Motor neuron (in vitro differentiated cells): ENCODE measurements around the gene PKNOX1. TPM values are rescaled to one million over a fixed set of nuclear protein-coding genes. Genes with fewer than 3 reads are reported as not detected.
"Not testable (repeated sequence)": the region's sequence is repeated elsewhere in the genome, so short reads cannot be mapped to it uniquely, and the experiment has no call there.

Experiments
- ATAC-seq, 8 experiments: fragments of 200-7000 bp; cut with Tn5 transposase; replicated peaks in 6 of 8; 2 replicates each; pipeline ENCODE4 v1.8.0; 2021; ENCODE audit warnings: mild to moderate bottlenecking in 8 of 8, moderate library complexity in 8 of 8
- H3K27ac ChIP-seq, 2 donors: fragments of 250-450 bp; sonication (Bioruptor Pico); 2 replicates each; pipeline ENCODE4 v1.9.0; 2021; ENCODE audit warnings: antibody characterized with exemption in 2 of 2, mild to moderate bottlenecking in 2 of 2, moderate library complexity in 1 of 2
- H3K4me1 ChIP-seq, 2 donors: fragments of 250-450 bp; sonication (Bioruptor Pico); replicated peaks in 1 of 2; 2 replicates each; pipeline ENCODE4 v1.6.1; 2021; ENCODE audit warnings: antibody characterized with exemption in 2 of 2, mild to moderate bottlenecking in 2 of 2, moderate library complexity in 1 of 2
- H3K4me3 ChIP-seq, 5 donors: fragments of 250-450 bp; sonication (Bioruptor Pico); 2 replicates each; pipeline ENCODE4 v1.9.0; 2021; ENCODE audit warnings: antibody characterized with exemption in 5 of 5, mild to moderate bottlenecking in 5 of 5, moderate library complexity in 4 of 5
- WGBS, 10 experiments: fragments of 450-650 bp; shearing (Covaris generic); methylation state at CpG; one replicate each; pipeline ENCODE4 v1.0.0; 2022; 5-methylcytosine and 5-hydroxymethylcytosine counted together
- in situ Hi-C, 9 experiments: fragments of 400-800 bp; cut with MboI; loops; one replicate each; pipeline ENCODE4 v1.15.0; 2021; ENCODE audit warnings: low sequenced_read_pairs in 9 of 9, low pct_unique_long_range_greater_than_20kb in 2 of 9; ENCODE audit not compliant: unreplicated experiment in 9 of 9
- total RNA-seq, 8 experiments: library from RNA; unstranded; fragments of 300-600 nt; gene quantifications; 2 replicates each; pipeline versions ENCODE4 v1.2.3 to v1.2.4, GENCODE V29; 2022

PKNOX1 gene
- total RNA-seq, 8 experiments from 2014 or later = 12.5 to 27.3 (median 15.1) TPM

- WGBS, 10 experiments = 38 to 92% (median 63%) methylated on average over 1 to 3 of the region's 6 CpGs; no CpG with 5 or more reads in 2 of the 10 experiments
- Histone ChIP-seq H3K4me3 (no peak overlapping the region), H3K27ac (no peak overlapping the region), H3K4me1 (no peaks in the 10 kb centered on the region)
- in situ Hi-C loops = no loop called here
- ATAC-seq = peak in 1 of 8 experiments; percentile 32
Measured at GRCh38 chr21:42962380-42963007, 11.9 kb upstream of the PKNOX1 start.

GRCh38 chr21:42964086-42964485 lies 10.3 kb upstream of the PKNOX1 start:
- in situ Hi-C loops = no loop called here
- no peak for ATAC-seq
- H3K27ac ChIP-seq = no peak overlapping the region
- no peak overlapping the region for H3K4me3 ChIP-seq
- WGBS, 10 experiments = 38 to 100% (median 80%) methylated on average over 1 to 5 of the region's 9 CpGs; no CpG with 5 or more reads in 3 of the 10 experiments
- H3K4me1 ChIP-seq = no peaks in the 10 kb centered on the region

DNA sequence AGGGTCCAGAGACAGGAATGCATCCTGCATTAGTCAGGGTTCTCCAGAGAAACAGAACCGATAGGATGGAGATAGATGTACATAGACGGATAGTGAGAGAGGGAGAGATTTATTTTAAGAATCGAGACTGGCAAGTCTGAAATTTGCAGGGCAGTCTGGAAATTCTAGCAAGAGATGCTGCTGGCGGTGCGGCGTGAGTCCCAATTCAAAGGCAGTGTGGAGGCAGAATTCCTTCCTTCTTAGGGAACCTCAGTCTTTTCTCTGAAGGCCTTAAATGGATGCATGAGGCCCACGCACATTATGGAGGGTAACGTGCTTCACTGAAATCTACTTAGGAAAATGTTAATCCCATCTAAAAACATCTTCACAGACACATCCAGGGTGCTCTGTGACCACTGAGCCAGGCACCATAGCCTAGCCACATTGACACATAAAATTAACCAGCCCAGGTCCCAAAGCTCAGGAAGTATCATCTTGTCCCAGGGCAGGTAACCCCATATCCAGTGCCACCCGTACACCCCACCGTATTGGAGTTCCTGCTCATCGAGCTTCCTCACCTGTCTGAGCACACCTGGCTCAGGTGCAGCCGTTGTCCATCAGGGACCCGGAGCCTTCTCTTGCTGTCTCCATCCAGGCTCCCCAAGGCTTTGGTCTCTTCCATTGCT lies 9.7 kb upstream of the PKNOX1 start:
- no peak overlapping the region for H3K27ac ChIP-seq
- in situ Hi-C loops = no loop called here
- no peak overlapping the region for H3K4me3 ChIP-seq
- H3K4me1 ChIP-seq = no peaks in the 10 kb centered on the region
- WGBS, 10 experiments = 20 to 100% (median 89%) methylated on average over 1 to 9 of the region's 13 CpGs; no CpG with 5 or more reads in 1 of the 10 experiments
- no peak for ATAC-seq

DNA sequence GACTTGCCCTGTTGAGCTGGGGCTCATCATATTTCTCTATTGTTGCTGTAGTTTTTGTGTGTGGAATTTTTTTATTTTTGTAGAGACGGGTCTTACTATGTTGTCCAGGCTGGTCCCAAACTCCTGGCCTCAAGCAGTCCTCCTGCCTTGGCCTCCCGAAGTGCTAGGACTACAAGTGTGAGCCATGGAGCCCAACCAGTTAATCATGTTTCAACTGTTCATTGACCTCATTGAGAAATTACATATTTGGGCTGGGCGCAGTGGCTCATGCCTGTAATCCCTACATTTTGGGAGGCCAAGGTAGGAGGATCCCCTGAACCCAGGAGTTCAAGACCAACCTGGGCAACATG lies 9.2 kb upstream of the PKNOX1 start:
- 40 to 93% (median 73%) methylated on average over 1 to 3 of the region's 3 CpGs; no CpG with 5 or more reads in 4 of the 10 experiments for WGBS, 10 experiments
- Histone ChIP-seq H3K4me3 (no peak overlapping the region), H3K27ac (no peak overlapping the region), H3K4me1 (no peaks in the 10 kb centered on the region)
- in situ Hi-C loops = no loop called here
- no peak for ATAC-seq

GRCh38 chr21:42967616-42968015 lies 6.7 kb upstream of the PKNOX1 start:
- H3K27ac ChIP-seq, in situ Hi-C loops, ATAC-seq, H3K4me3 ChIP-seq, H3K4me1 ChIP-seq: not testable (repeated sequence)
- WGBS, 10 experiments = 29 to 100% (median 95%) methylated on average over 1 to 9 of the region's 9 CpGs; no CpG with 5 or more reads in 2 of the 10 experiments

GRCh38 chr21:42969193-42969600 lies 5.2 kb upstream of the PKNOX1 start:
- in situ Hi-C loops = no loop called here
- WGBS, 10 experiments = 58 to 100% (median 80%) methylated on average over 1 to 6 of the region's 6 CpGs; no CpG with 5 or more reads in 3 of the 10 experiments
- Histone ChIP-seq H3K4me1 (peaks cover 5% of the 10 kb centered on the region in 2 donors), H3K27ac (no peak overlapping the region), H3K4me3 (no peak overlapping the region)
- no peak for ATAC-seq

DNA sequence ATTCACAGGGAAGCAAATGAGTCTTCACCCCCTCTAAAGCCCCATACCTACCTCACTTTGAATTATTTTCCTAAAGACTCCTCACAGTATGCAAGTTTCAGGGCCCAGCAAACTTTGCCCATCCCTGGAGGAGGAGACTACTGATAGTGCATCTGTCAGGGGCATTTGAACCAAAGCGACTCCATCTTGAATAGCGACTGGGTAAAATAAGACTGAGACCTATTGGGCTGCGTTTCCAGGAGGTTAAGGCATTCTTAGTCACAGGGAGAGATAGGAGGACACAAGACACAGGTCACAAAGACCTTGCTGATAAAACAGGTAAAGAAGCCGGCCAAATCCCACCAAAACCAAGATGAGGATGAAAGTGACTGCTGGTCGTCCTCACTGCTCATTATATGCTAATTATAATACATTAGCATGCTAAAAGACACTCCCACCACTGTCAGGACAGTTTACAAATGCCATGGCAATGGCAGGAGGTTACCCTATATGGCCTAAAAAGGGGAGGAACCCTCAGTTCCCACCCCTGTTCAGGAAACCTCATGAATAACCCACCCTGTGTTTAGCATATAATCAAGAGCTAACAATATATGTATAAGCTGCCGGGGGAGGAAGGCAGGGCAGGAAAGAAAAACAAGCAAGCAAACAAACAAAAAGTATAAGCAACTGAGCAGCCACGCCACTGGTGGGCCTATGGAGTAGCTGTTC lies 3.3 kb upstream of the PKNOX1 start:
- in situ Hi-C loops = no loop called here
- peaks cover 5 to 9% of the 10 kb centered on the region in 2 donors for H3K4me1 ChIP-seq
- ATAC-seq = peak in 3 of 8 experiments; percentile 4 to 5 (median 4)
- WGBS, 10 experiments = 40 to 100% (median 84%) methylated on average over 1 to 6 of the region's 7 CpGs
- no peak overlapping the region for H3K4me3 ChIP-seq
- no peak overlapping the region for H3K27ac ChIP-seq

- ATAC-seq = no peak
- H3K4me1 ChIP-seq = peaks cover 5 to 14% of the 10 kb centered on the region in 2 donors
- no peak overlapping the region for H3K27ac ChIP-seq
- in situ Hi-C loops = no loop called here
- no peak overlapping the region for H3K4me3 ChIP-seq
- WGBS, 10 experiments = 20 to 67% (median 45%) methylated on average over 1 to 2 of the region's 3 CpGs; no CpG with 5 or more reads in 6 of the 10 experiments
Measured at GRCh38 chr21:42971897-42972275, 2.5 kb upstream of the PKNOX1 start.

GRCh38 chr21:42973309-42973990 lies 912 bp upstream of the PKNOX1 start:
- H3K27ac ChIP-seq = peak overlapping the region; percentile 88 to 90
- 38 to 93% (median 74%) methylated on average over 2 to 10 of the region's 19 CpGs; no CpG with 5 or more reads in 4 of the 10 experiments for WGBS, 10 experiments
- peaks cover 5 to 14% of the 10 kb centered on the region in 2 donors for H3K4me1 ChIP-seq
- ATAC-seq = no peak
- in situ Hi-C loops = no loop called here
- H3K4me3 ChIP-seq = peak overlapping the region; percentile 36 to 96 (median 63)

- peaks cover 5 to 14% of the 10 kb centered on the region in 2 donors for H3K4me1 ChIP-seq
Measured at GRCh38 chr21:42974832-42975820, 764 bp downstream of the PKNOX1 start.

GRCh38 chr21:42975886-42976608 lies 1.7 kb downstream of the PKNOX1 start:
- in situ Hi-C loops = no loop called here
- ATAC-seq = no peak
- 0 to 100% (median 29%) methylated on average over 1 to 6 of the region's 6 CpGs for WGBS, 10 experiments

More at GRCh38 chr21:42974832-42975820, 764 bp downstream of the PKNOX1 start:
- H3K27ac ChIP-seq = peak overlapping the region; percentile 99 to 100
- in situ Hi-C loops = no loop called here
- H3K4me3 ChIP-seq = peak overlapping the region; percentile 63 to 96 (median 90)
- peak; percentile 12 to 36 (median 28) for ATAC-seq
- WGBS, 10 experiments = 0 to 4% (median 2%) methylated on average over 2 to 12 of the region's 125 CpGs; no CpG with 5 or more reads in 5 of the 10 experiments

More at GRCh38 chr21:42975886-42976608, 1.7 kb downstream of the PKNOX1 start:
- H3K27ac ChIP-seq = peak overlapping the region; percentile 99 to 100
- peaks cover 5 to 14% of the 10 kb centered on the region in 2 donors for H3K4me1 ChIP-seq
- H3K4me3 ChIP-seq = peak overlapping the region; percentile 63 to 96 (median 90)
